Transverse colon (tissue), 4 donors: ENCODE results near the gene ERG. TPM values are rescaled to one million over a fixed set of nuclear protein-coding genes. Genes with fewer than 3 reads are reported as not detected.

Experiments
- DNase-seq: peaks from one replicate; pipeline ENCODE4 v3.0.0-alpha.2; 2019
- H3K27ac ChIP-seq, 4 donors: fragments of 200-600 bp; sonication (generic); 2 replicates each; pipeline ENCODE4 v1.5.1; 2016 to 2018; ENCODE audit warnings: inconsistent platforms in 4 of 4
- H3K27me3 ChIP-seq: fragments of 200-600 bp; sonication (generic); 2 replicates; pipeline ENCODE4 v1.5.1; 2017; ENCODE audit warnings: inconsistent platforms
- H3K36me3 ChIP-seq, 4 donors: fragments of 200-600 bp; sonication (generic); 2 replicates each; pipeline ENCODE4 v1.5.1; 2017 to 2019; ENCODE audit warnings: inconsistent platforms in 4 of 4
- H3K4me1 ChIP-seq, 4 donors: fragments of 200-600 bp; sonication (generic); 2 replicates each; pipeline ENCODE4 v1.5.1; 2017 to 2020; ENCODE audit warnings: inconsistent platforms in 4 of 4
- H3K4me3 ChIP-seq, 4 donors: fragments of 200-600 bp; sonication (generic); 1 replicate in 1 of 4; 2 replicates in 3 of 4; pipeline versions ENCODE4 v1.5.1 to v1.6.1; 2017 to 2019; ENCODE audit warnings: inconsistent platforms in 4 of 4
- H3K9me3 ChIP-seq, 2 donors: fragments of 200-600 bp; sonication (generic); 2 replicates each; pipeline ENCODE4 v1.5.1; 2017 to 2019; ENCODE audit warnings: inconsistent platforms in 2 of 2
- EP300 ChIP-seq: sonication (generic); formaldehyde crosslinking; IDR thresholded peaks from one replicate; pipeline ENCODE4 v1.6.1; 2017; ENCODE audit warnings: antibody characterized with exemption, low read depth
- POLR2A ChIP-seq: fragments of 450-650 bp; IDR thresholded peaks from one replicate; pipeline ENCODE4 v1.6.1; 2016; ENCODE audit warnings: antibody characterized with exemption, mild to moderate bottlenecking, moderate library complexity
- POLR2AphosphoS5 ChIP-seq, 3 donors: sonication (generic); formaldehyde crosslinking; IDR thresholded peaks; one replicate each; pipeline ENCODE4 v1.6.1; 2016; ENCODE audit warnings: antibody characterized with exemption in 3 of 3
- WGBS, 2 donors: methylation state at CpG; one replicate each; pipeline ENCODE4 v1.1.5; 2018; ENCODE audit warnings: low coverage in 1 of 2; 5-methylcytosine and 5-hydroxymethylcytosine counted together
- in situ Hi-C, 4 donors: fragments of 200-750 bp; cut with MboI; loops; one replicate each; pipeline versions ENCODE4 v1.15.0 to v1.15.1; 2017; ENCODE audit warnings: low sequenced_read_pairs in 3 of 4, low pct_ligation_motif_present in 1 of 4, low pct_unique_long_range_greater_than_20kb in 1 of 4
- intact Hi-C: fragments of 100-400 bp; cut with DNase I; formaldehyde crosslinking; loops from one replicate; pipeline ENCODE4 v1.15.1; 2023; ENCODE audit warnings: low total_unique reads
- total RNA-seq, 4 donors: library from RNA; depleted of rRNA; stranded (reverse); fragments of >200 nt; gene quantifications; one replicate each; pipeline ENCODE4 v1.1.0, GENCODE V29; 2016
- TF ChIP-seq, protein P1 (sequence below), 5 experiments: fragments of 200-600 bp in 3 of 5; fragments of 450-650 bp in 2 of 5; sonication (generic) in 3 of 5; IDR thresholded peaks; 1 replicate in 2 of 5; 2 replicates in 3 of 5; pipeline ENCODE4 v1.5.1; 2016 to 2017; ENCODE audit warnings: antibody characterized with exemption in 5 of 5, inconsistent platforms in 3 of 5, mild to moderate bottlenecking in 2 of 5, moderate library complexity in 1 of 5

ERG gene
- total RNA-seq, 4 donors from 2014 or later: 1.5 to 8.6 (median 3.7) TPM

DNA sequence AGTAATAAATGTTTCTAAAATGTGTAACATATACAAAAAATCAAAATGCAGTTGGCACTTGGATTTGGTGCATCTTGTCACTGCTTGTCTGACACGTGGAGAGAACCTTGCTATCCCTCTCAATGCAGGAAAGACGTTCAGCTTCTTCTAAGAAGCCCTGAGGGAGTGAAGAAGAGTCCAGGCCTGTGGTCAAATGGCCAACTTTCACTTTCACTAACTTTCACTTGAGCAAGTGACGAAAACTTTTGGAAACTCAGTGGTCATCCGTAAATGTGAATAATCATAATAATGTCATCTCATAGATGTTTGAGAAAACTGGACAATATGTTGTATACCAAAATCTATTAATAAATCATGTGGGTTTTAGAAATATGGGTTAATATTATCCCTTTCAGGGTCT is 61.9 kb downstream of the ERG start:
- Histone ChIP-seq H3K9me3 (no peaks in the 10 kb centered on the region), H3K4me3 (no peak overlapping the region), H3K27me3 (no peaks in the 10 kb centered on the region), H3K4me1 (no peaks in the 10 kb centered on the region), H3K27ac (no peak overlapping the region), H3K36me3 (no peaks in the 10 kb centered on the region)
- in situ Hi-C loops (no loop called here), intact Hi-C loops (no loop called here)
- TF ChIP-seq POLR2AphosphoS5 (IDR thresholded peaks at IDR 0.05) (no peak), EP300 (no peak), POLR2A (no peak)
- TF ChIP-seq, protein P1, sequence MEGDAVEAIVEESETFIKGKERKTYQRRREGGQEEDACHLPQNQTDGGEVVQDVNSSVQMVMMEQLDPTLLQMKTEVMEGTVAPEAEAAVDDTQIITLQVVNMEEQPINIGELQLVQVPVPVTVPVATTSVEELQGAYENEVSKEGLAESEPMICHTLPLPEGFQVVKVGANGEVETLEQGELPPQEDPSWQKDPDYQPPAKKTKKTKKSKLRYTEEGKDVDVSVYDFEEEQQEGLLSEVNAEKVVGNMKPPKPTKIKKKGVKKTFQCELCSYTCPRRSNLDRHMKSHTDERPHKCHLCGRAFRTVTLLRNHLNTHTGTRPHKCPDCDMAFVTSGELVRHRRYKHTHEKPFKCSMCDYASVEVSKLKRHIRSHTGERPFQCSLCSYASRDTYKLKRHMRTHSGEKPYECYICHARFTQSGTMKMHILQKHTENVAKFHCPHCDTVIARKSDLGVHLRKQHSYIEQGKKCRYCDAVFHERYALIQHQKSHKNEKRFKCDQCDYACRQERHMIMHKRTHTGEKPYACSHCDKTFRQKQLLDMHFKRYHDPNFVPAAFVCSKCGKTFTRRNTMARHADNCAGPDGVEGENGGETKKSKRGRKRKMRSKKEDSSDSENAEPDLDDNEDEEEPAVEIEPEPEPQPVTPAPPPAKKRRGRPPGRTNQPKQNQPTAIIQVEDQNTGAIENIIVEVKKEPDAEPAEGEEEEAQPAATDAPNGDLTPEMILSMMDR (IDR thresholded peaks at IDR 0.05): no peak
- DNase-seq: no peak
- 75 to 76% methylated on average over 4 of the region's 4 CpGs for WGBS, 2 donors

GRCh38 chr21:38434913-38435533 is 63.3 kb downstream of the ERG start:
- Histone ChIP-seq H3K9me3 (no peaks in the 10 kb centered on the region), H3K4me3 (no peak overlapping the region), H3K27ac (no peak overlapping the region), H3K27me3 (no peaks in the 10 kb centered on the region), H3K36me3 (no peaks in the 10 kb centered on the region), H3K4me1 (no peaks in the 10 kb centered on the region)
- no peak for DNase-seq
- 50 to 79% methylated on average over 2 to 8 of the region's 8 CpGs for WGBS, 2 donors
- no peak for TF ChIP-seq POLR2A
- TF ChIP-seq, protein P1 (IDR thresholded peaks at IDR 0.05): no peak
- no peak for TF ChIP-seq POLR2AphosphoS5 (IDR thresholded peaks at IDR 0.05)
- TF ChIP-seq EP300: no peak
- intact Hi-C loops: no loop called here
- in situ Hi-C loops: no loop called here

- intact Hi-C loops (no loop called here), in situ Hi-C loops (no loop called here)
- Histone ChIP-seq H3K27me3 (no peaks in the 10 kb centered on the region), H3K36me3 (no peaks in the 10 kb centered on the region), H3K4me1 (no peaks in the 10 kb centered on the region), H3K27ac (no peak overlapping the region), H3K4me3 (no peak overlapping the region), H3K9me3 (no peaks in the 10 kb centered on the region)
- TF ChIP-seq, protein P1 (IDR thresholded peaks at IDR 0.05): no peak
- no peak for TF ChIP-seq POLR2AphosphoS5 (IDR thresholded peaks at IDR 0.05)
- no peak for TF ChIP-seq POLR2A
- TF ChIP-seq EP300: no peak
- no peak for DNase-seq
- 84 to 85% methylated on average over 7 to 8 of the region's 8 CpGs for WGBS, 2 donors
These were observed 64.8 kb downstream of the ERG start for GRCh38 chr21:38433471-38433870.

- intact Hi-C loops (no loop called here), in situ Hi-C loops (no loop called here)
- H3K9me3 ChIP-seq: no peaks in the 10 kb centered on the region
- no peak for DNase-seq
- no peaks in the 10 kb centered on the region for H3K36me3 ChIP-seq
- TF ChIP-seq POLR2AphosphoS5 (IDR thresholded peaks at IDR 0.05) (no peak), POLR2A (no peak), EP300 (no peak)
- TF ChIP-seq, protein P1 (IDR thresholded peaks at IDR 0.05): no peak
- no peaks in the 10 kb centered on the region for H3K4me1 ChIP-seq
- no peaks in the 10 kb centered on the region for H3K27me3 ChIP-seq
- no peak overlapping the region for H3K27ac ChIP-seq
- no peak overlapping the region for H3K4me3 ChIP-seq
These were observed 67.8 kb downstream of the ERG start for GRCh38 chr21:38430401-38430984.
